Activated T-cell treated with anti-CD3 and anti-CD28 coated beads for 24 hours (primary cell): Measurements from ENCODE around the gene ZNF581.
A peak's percentile ranks its signal among the peaks of the same experiment; 100 is the strongest.

ENCODE experiments used
- DNase-seq: peaks from one replicate; pipeline ENCODE4 v3.0.0-alpha.2; 2020; ENCODE audit warnings: low read depth

The ZNF581 gene

DNA sequence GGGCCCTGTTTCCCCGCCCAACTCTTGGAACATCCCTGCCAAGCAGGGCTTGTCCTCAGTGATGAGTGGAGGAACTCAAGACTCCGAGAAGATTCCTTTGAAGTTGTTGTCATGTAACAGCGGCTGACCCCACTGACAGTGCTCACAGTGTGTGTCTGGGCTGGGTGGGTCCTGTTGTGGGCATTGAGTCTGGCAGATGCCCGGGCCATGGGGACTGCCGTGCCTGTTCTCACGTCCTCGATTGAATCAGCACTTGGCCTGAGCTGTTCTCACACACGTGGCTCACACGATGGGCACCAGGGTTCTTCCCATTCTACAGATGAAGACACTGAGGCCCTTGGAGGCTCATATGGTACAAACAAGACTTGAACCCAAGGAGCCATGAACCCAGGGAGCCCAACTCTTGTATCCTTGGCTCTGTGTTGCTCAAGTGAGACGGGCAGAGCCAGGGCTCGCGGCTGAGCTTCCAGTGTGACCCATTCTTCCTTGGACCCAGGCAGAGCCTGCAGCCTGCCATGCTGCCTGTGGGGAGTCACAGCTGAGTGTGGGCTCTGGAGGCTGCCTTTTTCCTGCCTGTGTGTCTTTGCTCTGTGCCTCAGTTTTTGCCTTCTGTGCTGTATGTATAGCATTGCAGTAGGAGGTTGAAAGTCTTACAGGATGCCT lies 23.0 kb downstream of the ZNF581 start:
- no peak for DNase-seq

GRCh38 chr19:55667006-55667381 lies 23.5 kb downstream of the ZNF581 start:
- no peak for DNase-seq

DNA sequence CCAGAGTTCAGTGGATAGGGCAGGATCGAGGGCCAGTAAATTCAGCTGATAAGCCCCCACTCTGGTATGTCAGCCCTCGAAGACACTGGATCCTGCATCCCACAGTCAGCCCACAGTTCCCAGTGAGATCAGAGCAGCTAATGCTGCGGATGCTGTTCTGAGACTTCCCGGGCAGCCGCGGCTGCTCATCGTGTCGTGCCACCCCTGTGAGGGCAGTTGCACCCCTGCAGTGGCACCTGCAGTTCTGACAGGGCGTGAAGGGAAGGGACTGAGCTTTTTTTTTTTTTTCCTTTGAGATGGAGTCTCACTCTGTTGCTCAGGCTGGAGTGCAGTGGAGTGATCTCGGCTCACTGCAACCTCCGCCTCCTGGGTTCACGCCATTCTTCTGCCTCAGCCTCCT lies 24.1 kb downstream of the ZNF581 start:
- no peak for DNase-seq

DNA sequence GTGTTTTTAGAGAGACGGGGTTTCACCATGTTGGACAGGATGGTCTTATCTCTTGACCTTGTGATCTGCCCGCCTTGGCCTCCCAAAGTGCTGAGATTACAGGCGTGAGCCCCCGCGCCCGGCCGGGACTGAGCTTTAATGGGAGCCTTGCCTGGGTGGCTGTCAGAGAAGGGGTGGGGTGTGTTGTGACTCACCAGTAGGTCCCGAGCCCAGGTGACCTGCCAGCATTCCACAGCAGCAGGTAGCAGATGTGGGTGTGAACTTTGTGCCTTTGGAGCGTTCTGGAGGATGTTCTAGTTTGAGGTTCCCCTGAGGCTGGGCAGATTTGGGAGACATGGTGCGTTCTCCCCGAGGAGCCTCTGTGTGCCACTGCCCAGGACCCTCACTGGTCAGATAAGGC lies 24.5 kb downstream of the ZNF581 start:
- no peak for DNase-seq

- no peak for DNase-seq
Measured at GRCh38 chr19:55668603-55669348, 25.3 kb downstream of the ZNF581 start.

- DNase-seq = no peak
Measured at GRCh38 chr19:55669418-55670279, 26.2 kb downstream of the ZNF581 start.

- no peak for DNase-seq
Measured at GRCh38 chr19:55670280-55671053, 27.0 kb downstream of the ZNF581 start.

- no peak for DNase-seq
Measured at GRCh38 chr19:55671054-55671378, 27.6 kb downstream of the ZNF581 start.

DNA sequence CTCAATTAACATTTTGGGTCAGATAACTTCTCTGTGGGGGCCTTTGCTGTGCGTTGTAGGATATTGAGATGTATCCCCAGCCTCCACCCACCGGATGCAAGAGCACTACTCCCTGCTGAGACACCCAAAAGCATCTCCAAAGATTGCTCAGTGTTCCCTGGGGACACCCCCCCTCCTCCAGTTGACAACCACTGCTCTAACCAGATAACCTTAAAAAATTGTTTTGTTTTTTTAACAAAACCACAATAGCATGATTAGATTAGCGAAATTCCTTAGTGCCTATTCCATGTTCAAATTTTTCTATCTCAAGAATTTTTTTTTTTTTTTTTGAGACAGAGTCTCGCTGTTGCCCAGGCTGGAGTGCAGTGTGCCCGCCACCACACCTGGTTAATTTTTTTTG lies 29.0 kb downstream of the ZNF581 start:
- no peak for DNase-seq

GRCh38 chr19:55673465-55673864 lies 30.0 kb downstream of the ZNF581 start:
- no peak for DNase-seq

GRCh38 chr19:55673889-55674288 lies 30.4 kb downstream of the ZNF581 start:
- DNase-seq = no peak

GRCh38 chr19:55674459-55674840 lies 31.0 kb downstream of the ZNF581 start:
- no peak for DNase-seq

DNA sequence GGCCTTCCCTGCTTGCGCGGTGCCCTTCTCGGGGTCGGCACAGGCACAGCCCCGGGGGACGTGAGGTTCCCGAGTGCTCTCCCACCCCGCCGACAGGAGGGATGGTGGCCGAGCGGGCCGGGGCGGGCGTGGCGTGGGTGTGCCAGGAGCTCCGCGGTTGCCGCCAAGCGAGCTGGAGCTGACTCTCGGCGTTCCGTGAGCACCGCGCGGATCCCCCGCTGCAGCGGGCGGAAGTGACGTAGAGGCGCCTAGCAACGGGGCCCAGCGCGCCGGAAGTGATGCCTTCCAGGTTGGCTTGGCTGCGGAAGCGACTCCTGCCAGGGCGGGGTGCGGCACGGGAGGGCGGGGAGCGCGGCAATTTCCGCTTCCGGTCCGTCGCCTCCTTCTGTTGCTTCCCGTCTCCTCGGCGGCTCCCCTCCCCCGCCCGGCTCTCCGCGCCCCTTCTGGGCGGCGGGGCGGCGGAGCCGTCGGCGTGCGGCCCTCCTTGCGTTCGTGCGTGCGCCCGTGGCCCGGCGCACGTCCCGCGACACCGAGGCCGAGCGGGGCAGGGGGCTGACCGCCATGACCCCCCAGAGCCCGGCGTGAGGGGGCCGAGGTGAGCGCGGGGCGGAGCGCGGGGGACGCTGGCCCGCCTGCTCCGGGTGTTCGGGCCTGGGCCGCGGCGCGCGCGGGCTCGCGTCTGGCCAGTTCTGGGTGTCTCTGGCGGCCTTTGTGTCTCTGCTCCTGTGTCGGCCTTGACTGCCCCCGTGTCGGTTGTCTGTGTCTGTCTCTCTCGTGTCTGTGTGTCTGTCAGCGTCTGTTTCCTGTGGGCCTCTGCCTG lies 31.6 kb downstream of the ZNF581 start, which contains the start of gene EPN1:
TSS of gene EPN1 (plus strand) at position 386 of the 820 bp plus-strand sequence. CDS start 3,402 bp downstream, outside the sequence.
- DNase-seq = peak; percentile 97

- DNase-seq = no peak
Measured at GRCh38 chr19:55675661-55676354, 32.4 kb downstream of the ZNF581 start.

- no peak for DNase-seq
Measured at GRCh38 chr19:55676383-55676782, 32.9 kb downstream of the ZNF581 start.

- DNase-seq = no peak
Measured at GRCh38 chr19:55676889-55677505, 33.5 kb downstream of the ZNF581 start.

DNA sequence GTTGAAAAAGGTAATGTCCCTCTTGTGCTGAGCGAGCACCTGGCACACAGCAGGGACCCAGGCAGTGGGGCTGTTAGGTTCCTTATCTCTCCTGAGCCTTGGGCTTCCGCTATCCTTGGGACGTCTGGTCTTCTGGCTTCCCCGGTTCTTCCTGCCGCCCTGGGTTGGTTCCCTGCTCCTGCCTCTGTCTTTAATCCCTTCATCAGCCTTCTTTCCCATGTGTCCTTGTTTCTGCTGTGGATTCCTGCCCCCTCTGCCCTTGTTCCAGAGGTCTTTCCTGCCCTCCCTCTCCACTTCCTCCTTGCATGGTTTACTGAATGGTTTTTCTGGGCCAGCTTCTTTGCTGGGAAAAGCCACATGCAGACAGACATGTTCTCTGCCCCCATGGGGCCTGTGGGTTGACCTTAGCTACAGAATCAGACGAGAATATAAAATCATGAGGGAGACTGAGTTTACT lies 34.2 kb downstream of the ZNF581 start:
- no peak for DNase-seq

DNA sequence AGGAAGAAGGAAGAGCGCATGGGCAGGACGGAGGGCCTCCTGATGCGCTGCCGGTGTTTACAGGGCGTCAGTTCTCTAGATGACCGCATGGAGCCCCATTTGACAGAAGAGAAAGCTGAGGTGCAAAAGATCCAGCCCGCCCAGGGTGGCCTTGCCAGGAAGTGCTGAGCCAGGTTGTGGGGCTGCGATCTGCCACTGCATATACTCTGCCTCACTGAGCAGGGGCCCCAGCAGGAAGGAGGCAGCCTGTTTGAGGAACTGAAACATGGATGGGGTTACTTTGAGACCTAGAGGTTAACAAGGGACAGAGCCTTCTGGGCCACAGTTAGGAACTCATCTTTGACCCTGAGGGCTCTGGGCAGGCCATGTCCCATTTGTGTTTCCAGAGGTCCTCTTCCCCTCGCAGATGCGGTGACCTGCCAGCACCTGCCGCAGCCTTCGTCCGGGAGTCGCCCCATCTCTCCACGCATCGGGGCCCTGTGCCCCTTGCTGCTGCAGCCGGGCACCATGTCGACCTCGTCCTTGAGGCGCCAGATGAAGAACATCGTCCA lies 34.7 kb downstream of the ZNF581 start:
- no peak for DNase-seq

GRCh38 chr19:55679343-55680257 lies 36.2 kb downstream of the ZNF581 start:
- DNase-seq = no peak
